ENCODE measurements around the gene RPTOR.

The RPTOR gene

DNA sequence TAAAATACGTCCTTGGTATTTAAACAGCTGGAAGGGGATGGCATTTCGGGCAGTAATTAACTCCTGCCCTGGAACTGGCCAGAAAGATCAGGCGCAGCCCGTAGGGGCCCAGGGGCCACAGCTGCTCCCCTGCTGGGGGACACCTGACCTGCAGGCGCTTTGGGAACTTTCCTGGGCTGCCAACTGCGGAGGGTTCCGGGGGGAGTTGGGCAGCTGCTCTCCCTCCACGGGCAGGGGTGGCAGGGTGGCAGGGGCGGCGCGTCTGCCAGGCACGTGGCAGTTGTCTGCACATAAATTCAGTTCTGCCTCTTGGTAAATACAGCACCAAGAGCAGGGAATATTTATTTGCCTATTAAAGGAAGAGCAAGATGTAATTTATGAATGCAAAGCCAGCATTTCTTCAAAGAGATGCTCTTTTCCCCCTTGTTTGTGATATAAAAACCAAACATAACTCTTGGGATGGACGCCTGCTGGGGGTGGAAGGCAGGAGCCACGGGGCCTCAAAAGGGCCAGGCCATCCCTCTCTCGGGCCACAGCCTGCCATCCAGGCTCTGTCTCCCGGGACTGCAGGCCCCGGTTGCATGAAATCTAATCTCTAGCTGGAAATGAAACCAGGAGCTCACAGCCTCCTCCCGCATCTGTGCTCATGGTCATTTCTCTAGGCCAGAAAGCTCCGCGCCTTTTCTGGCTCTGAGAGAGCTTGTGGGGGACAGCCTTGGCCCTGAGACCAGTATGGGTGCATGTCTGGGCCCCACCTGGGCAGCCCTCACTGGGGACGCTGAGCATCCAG is 417.1 kb downstream of the RPTOR start:
- no peak for DNase-seq (ENCODE audit: low read depth in 2 of 2)

DNA sequence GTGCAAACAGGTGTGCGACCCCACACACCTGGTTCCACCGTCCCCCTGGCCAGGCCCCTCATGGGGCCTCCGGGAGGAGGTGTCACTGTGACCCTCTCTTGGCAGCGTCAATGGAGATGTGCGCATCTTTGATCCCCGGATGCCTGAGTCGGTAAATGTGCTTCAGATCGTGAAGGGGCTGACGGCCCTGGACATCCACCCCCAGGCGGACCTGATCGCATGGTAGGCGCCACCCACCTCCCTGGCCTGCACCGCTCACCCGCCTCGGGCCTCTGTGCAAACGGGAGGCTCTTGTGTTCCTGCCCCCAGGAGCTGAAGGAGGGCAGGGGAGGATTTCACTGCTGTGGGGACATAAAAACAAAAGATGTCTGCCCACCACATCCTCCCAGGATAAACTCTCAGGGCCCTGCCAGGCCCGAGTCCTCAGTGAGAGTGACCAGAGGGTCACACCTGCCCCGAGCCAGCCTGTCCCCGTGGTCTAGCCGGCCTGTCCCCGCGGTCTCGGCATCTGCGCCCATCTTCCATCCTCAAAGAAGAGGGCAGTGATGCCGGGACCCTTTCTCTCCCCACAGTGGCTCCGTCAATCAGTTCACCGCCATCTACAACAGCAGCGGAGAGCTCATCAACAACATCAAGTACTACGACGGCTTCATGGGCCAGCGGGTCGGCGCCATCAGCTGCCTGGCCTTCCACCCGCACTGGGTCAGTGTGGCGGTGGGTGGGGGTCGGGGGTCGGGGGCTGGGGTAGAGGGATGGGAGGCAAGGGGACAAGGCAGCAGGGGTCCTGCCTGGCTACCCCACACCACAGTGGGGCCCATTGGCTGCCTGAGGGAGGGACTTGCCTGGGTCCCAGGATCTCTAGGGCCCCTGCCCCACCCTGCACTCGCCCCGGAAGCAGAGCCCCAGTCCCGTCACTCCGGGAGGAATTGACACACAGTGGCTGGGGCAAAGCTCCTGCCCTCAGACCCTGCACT is 418.0 kb downstream of the RPTOR start:
- no peak for DNase-seq (ENCODE audit: low read depth in 2 of 2)

DNA sequence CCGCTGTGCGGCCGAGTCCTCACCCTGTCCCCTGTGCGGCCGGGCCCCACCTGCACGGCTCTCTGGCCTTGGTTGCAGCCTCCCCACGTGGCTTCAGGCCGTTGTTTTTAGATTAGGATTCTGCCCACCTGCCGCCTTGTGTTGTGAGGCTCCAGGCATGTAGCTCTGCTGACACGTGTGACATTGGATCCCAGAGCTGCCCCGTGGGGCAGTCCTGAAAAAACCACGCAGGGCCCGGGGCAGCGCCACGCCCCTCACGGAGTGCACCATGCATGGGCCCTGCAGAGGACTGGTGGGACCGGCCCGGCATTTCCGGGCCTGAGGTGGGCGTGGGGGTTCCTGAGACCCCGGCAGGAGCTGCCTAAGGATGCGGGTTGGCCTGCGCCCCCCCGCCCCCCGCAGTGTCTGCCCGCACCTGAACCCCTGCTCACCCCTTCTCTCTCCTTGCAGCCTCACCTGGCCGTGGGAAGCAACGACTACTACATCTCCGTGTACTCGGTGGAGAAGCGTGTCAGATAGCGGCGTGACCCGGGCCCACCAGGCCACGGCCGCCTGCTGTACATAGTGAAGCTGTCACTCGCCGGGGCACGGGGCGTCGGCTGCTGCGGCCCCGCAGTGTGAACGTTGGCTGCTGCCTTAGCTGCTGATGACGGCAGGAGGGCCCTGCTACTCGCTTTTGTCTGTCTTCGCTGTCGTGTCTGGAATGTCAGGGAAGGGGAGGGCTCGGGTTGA is 419.3 kb downstream of the RPTOR start:
- no peak for DNase-seq (ENCODE audit: low read depth in 2 of 2)

DNA sequence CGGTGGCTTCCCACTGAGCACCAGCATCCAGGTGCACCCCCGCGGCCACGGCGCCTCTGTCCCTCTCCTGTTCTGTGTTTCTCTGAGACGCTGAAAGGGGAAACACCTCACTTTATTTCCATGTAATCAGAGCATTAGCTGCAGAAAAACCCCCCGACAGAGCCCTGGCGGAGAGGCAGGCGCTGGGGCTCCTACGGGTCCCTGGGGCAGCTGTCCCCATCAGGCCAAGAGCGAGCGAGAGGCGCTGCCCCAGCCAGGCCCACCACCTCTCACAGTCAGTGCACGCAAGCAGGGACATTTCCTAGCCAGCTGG is 419.9 kb downstream of the RPTOR start:
- no peak for DNase-seq (ENCODE audit: low read depth in 2 of 2)

DNA sequence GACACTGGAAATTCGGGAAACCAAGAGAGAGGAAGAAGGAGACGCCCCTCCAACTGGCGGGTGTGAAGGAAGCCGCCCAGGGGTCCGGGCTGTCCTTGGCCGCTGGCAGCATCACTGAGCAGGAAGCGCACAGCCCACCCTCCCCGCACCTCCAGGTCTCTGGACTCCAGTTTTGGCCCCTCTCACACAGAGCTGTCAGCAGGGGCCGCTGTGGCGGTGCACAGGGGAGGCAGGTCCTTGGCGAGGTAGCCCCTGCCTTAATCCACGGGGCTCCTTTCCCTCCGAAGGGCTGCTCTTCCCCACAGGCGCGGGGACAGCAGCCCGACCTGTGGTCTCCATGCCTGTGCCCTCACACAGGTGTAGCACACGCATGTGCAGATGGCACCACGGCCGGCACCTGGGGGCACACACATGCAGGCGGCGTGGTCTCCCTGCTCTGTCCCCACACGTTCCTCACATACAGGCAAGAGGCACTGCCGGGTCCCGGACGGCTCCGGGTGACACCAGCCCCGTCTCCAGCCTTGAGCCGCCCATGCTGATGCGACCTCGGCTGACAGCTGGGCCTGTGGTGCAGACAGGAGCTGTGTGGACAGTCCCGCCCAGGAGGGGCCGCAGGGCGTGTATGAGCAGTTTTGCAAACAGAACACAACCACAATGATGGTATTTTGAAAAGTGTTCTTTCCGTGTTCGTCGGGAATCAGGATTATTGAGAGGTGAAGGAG is 420.4 kb downstream of the RPTOR start:
- DNase-seq (ENCODE audit: low read depth in 2 of 2) = no peak

DNA sequence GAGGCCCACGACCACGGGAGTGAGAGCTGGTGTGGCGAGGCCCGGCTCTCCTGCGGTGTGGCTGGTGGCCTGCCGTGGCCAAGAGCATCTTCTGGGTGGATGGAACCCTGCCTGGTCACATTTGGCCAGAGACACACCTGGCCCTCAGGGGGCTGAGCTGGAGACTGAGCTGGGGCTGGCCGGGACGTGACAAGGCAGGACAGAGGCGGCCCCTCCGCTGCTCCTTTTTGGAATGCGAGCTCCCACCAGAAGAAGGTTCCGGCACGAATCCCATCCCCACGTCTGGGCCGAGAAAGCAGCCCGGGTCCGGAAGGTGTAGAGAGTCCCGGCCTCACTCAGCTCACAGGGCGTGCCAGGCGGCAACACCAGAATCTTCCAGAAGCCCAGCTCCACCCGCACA is 421.0 kb downstream of the RPTOR start:
- DNase-seq (ENCODE audit: low read depth in 2 of 2) = no peak

DNA sequence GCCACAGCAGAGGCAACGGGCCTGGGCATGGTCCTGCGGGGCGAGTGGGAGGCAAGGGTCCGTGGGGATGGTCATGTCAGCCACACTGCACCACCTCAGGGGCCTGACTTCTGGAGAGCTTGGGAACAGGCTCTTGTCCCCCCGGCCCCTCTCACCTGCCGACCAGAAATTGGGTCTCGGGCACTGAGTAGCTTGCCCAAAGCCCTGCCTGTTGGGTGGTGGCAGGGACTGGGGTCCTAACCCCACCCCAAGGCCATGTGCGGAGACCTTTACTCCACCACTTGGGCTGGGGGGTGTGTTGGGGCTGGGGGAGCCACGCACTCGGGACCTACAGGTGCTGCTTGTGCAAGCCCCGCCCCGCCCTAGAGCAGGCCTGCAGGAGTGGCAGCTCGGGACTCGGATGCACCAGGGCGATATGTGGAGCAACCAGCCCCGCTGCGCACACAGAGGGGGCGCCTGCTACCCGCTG is 422.8 kb downstream of the RPTOR start:
- no peak for DNase-seq (ENCODE audit: low read depth in 2 of 2)

DNA sequence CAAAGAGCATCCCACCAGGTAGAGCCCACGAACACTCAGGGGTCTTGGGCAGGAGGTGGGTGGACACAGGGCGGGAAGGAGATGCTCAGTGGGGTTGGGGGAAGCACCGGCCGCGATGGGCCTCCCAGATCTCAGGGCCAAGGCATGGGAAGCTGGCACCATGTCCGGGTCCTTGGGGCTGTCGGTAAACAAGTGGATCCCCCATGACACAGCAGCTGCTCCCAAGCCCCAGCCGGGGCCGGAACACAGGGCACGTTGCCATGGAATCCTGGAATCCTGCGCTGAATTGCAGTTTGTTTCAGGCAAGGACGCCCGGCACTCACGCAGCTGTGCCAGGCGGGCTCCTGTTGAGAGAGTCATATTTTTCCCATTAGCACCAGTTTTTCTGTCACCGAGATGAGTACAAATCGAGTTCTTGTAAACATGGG is 424.0 kb downstream of the RPTOR start:
- DNase-seq (ENCODE audit: low read depth in 2 of 2) = no peak

DNA sequence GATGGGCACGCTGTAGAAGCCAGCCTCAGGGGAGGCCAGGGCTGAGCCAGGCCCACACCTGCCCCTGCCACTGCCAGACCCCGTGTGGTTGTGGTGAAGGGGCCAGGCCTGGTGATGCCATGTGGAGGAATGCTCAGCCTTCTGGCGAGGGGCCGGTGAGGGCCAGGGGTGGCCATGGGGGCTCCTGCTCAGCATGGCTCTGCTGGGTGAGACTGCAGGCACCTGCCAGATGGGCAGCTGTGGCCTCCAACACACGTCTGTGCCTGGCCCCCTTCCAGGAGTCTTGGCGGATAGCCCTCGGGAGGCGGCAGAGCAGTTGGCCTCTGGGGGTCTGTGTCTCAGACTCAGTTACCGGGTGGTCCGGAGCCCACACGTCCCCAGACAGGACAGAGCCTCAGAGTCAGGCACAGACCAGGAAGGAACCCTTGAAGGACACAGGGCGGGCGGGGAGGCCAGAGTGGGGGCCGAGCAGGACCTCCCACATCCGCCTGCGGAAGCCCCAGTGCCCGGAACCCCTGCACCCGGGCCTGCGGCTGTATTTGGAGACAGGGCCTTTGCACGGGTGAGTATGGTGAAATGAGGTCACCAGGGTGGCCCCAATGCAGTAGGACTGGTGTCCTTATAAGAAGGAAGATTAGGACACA is 424.5 kb downstream of the RPTOR start:
- no peak for DNase-seq (ENCODE audit: low read depth in 2 of 2)

DNA sequence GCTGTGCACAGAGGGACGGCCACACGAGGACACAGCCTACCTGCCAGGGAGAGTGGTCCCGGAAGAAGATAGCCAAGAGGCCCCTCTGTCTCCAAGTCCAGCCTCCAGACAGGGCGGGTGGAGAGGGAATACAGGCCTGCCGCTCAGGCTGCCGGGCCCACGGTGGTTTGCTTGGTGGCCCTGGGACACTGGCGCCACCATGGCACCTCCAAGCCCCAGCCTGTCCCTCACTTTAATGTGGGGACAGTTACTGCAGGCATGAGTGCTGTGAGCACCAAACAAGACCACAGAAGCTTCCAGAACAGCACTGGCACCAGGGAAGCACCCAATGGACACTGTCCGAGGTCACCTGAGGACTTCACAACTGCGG is 425.0 kb downstream of the RPTOR start:
- no peak for DNase-seq (ENCODE audit: low read depth in 2 of 2)

DNA sequence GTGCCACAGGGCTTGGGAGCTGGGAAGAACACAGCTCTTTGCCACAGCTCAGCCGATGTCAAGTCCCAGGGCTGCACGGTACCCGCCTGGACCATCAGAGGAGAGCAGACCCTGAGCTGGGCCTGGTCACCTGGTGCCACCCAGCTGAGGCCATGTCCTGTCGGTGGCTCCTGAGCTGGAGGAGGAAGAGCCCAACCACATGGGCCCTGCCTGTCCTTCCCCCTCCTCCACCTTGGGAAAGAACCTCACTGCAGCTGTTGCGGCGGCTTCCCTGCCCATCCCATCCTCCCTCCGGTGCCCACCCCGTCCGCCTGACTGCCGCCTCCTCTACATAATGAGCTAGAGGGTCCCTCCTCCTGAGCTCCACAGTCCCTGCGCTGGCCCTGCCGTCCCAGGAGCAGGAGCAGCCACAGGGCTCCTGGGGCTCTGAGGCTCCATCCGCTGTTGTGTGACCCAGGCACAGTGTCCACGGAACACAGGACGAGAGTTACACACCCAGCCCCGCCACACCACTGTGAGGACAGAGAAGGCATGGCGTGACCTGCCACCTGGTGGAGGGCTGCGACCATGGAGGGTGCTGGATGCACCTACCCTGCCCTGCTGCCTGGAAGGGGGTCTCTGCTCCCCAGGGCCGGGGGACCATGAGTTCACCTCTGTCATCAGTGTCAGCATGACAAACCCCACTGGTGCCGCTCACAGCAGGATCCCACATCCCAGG is 425.6 kb downstream of the RPTOR start:
- DNase-seq (ENCODE audit: low read depth in 2 of 2) = no peak

DNA sequence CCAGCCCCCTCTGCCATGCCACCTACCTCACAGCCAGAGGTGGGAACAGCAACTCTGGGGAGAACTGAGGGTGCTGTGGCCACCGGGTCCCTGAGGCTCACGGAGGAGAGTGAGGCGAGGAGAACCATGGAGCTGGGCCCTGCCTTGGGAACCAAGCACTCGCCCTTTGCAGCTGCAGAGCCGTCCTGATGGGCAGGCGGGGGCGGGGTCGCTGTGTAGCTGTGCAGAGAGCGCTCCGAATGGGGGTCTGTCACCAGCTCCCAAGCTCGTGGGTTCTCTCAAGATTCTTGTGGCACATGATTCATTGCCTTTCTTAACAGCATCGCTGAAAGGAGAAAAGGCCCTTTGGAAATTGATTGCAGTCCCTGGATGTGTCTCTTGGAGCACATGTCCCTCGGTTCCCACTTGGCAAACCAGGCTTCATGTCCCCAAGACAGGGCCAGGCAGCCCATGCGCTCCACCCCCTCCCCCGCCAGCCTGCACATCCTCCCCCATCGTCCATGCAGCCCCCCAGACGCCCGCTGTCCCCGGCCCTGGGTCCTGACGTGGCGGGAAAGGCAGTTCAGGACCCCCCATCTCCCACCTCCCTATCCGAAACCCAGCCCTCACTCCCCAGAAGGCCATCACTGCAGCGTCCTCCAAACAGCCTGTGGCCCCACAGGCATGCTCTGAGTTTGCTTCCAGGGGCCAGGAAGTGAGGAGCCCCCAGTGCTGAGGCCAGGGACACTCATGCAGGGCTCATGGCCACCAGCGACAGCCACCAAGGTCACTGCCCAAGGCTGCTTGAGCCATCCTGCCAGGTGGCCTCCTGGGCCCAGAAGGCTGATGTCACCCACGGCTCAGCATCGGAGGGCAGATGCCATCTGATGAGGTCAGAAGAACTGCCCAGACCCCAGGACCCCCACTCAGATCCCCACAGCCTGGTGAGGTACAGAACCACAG is 426.4 kb downstream of the RPTOR start:
- DNase-seq (ENCODE audit: low read depth in 2 of 2) = no peak

DNA sequence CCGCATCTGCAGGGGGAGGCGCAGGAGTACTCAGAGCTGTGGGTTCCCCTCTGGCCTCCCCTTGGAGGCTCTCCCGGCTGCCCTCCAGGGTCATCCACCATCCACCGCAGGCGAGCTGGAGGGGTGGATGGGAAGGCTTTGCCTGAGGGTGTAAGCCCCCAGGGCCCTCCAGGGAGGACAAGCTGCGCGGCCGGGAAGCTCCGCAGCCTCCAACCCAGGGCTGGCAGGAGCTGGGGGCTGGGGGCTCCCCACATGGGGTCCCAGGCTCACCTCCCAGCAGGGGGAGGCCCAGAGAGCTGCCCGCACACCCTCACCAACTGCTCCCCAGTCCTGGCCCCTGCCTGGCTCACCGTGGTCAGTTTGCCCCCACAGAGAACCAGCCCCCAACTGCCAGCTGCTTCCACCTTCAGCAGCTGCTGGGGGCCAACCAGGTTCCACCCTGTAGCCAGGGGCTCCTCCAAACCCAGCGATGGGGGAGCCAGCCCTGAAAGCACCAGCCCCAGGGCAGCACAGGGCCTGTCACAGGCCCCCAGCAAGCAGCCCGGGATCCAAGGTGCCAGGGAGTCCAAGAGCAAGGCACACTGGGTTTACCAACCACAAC is 427.2 kb downstream of the RPTOR start:
- no peak for DNase-seq (ENCODE audit: low read depth in 2 of 2)

DNA sequence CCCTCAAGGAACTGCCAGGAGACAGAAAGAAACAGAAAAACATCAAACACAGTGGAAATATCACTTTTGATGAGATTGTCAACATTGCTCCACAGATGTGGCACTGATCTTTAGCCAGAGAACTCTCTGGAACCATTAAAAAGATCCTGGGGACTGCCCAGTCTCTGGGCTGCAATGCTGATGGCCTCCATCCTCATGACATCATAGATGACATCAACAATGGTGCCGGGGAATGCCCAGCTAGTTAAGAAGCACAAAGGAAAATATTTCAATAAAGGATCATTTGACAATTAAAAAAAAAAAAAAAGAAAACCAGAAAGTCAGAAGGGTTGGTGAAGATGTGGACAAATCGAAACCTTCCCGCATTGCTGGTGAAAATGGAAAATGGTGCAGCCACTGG is 432.1 kb downstream of the RPTOR start:
- DNase-seq (ENCODE audit: low read depth in 2 of 2) = no peak

DNA sequence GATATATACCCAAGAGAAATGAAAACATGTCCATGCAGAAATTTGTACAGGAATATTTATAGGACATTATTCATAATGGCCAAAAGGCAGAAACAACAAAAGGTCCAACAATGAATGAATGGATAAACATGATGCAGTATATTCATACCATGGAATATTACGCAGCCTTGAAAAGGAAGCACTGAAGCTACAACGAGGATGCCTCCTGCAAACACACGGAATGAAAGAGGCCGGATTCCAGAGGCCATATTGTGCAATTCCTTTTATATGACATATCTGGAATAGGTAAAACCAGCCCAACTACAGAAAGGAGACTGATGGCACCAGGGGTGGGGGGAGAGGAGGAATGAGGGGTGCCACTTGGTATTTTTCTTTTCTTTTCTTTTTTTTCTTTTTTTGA is 432.5 kb downstream of the RPTOR start:
- DNase-seq (ENCODE audit: low read depth in 2 of 2) = no peak

DNA sequence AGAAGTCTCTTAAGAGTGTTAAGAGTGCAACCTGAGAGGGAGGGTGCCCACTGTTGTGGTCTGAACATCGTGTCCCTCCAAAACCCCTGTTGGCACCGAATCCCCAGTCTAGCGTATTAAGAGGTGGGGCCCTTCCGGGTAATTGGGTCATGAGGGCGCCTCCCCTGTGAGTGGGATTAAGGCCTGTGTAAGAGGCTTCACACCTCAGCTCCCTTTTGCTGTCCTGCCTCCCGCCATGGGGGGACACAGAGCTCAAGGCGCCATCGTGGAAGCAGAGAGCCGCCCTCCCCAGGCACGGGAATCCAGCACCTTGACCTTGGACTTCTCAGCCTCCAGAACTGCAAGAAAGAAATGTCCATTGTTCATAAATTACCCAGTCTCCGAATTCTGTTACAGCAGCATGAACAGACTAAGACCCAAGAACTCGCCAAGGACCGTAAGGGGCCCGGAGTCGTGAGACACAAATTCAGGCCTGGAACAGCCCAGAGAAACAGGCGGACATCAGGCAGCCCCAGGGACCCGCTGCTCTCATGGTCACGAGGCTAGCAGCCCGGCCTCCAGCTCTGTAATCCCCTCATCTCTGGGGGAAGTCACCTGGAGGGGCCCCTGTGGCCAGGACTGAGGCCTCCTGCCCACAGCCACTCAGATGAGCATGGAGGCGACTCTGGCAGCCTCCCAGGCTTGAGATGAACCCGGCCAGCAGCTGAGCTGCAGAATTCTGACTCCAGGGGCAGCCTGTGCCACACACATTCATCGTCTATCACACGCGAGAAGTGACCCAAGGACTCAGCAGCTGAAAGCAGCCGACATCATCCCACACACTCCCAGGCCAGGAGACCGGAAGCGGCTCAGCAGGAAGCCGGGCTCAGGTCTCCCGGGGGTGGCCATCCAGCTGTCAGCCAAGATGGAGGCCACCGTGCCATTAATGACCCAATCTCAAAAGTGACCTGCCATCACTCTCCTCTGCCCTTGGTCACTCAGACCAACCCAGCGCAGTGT is 434.2 kb downstream of the RPTOR start:
- DNase-seq (ENCODE audit: low read depth in 2 of 2) = no peak

DNA sequence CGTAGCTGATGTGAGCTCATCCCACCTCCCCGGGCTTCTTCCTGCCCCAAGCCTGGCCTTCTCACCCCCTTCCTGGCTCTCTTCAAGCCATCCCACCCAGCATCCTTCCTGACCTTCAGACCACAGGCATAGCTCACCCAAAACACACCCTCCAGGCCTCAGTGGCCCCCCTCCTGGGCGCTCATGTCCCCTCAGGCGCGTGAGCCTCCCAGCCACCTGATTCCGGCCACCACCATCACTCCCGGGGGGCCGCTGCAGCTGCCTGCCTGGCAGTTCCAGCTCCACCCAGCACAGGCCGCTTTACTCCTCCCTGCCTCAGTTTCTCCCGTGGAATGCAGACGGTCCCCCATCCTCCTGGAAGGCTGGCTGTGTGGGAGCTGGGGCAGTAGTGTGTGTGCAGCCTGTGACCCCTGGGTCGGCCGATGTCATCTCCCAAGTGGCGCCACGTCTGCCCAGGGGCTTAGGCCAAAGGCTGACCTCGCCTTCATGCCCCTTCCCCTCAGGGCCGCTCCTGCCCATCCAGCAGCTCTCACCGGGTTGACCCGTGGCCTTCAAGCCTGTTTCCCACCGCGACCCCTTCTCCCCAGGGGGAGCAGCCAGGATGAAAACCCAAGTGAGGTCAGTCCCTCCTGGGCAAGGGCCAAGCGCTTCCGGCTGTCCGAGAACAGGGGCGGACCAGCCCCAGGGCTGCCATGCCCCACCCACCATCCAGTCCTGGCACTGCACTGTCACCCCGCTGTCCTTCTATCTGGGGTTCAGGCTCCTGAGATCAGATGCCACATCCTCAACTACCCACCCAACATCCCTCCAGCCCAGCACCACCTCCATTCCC is 435.1 kb downstream of the RPTOR start:
- DNase-seq (ENCODE audit: low read depth in 2 of 2) = no peak

Data from fibroblast of skin of left biceps (primary cell).